SK-MEL-5 (cell line): ENCODE data around the gene INS. TPM values are rescaled to one million over a fixed set of nuclear protein-coding genes. Genes with fewer than 3 reads are reported as not detected.

Source experiments
- DNase-seq: peaks from one replicate; pipeline ENCODE4 v3.0.0-alpha.2; 2016; ENCODE audit warnings: low read depth, low spot score
- in situ Hi-C: cut with HindIII; loops from 2 replicates; pipeline ENCODE4 v1.10.0; 2016; ENCODE audit warnings: low sequenced_read_pairs, high pct_unique_total_duplicates, low pct_unique_long_range_greater_than_20kb
- total RNA-seq: library from RNA; depleted of rRNA; stranded (reverse); fragments of >200 nt; shearing (Covaris generic); gene quantifications from 2 replicates; pipeline ENCODE4 v1.2.3, GENCODE V29; 2014

The INS gene
- total RNA-seq, 1 experiment from 2014 or later = not detected

DNA sequence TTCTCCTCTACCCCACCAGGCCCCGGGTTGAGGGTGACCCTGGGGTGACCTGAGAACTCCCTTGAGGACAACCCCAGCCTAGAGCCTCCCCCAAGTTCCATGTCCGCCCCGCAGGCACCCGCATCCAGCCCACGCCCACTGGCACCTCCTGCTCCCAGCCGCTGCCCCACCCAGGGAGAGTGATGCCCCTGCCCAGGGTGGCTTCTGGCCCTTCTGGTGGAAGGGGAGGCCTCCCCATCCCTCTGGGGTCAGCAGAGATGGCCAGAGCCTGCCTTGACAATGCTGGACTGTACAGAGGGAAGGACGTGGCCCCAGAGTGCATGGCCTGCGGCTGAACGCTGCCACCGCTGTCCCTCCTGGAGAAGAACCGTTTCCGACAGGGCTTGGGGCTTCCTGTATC, 11.7 kb upstream of the INS start:
- no peak for DNase-seq
- in situ Hi-C loops = no loop called here

DNA sequence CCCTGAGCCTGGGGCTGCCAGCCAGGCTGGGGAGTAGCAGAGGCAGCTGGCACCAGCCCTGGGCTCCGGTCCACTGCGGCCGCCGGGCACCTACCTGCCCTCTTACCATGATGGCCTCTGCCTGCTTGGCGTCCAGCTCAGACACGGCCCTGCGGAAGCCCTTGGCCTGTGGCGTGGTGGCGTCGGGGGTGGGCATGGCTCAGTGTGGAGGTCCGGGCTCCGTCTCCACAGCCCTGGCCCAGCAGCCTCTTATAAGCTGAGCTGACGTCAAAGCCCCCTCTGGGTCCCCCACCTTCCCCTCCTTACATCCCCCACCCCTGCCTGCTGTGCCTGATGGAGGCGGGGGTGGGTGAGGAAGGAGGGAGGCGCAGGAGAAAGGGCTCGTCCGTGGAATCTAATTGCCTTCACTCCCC, 10.6 kb upstream of the INS start, which contains the start of gene TH:
TH (minus strand) TSS at position 225 of the 413 bp plus-strand sequence; CDS start at position 196, 29 bp downstream.
- in situ Hi-C loops = no loop called here
- DNase-seq = no peak

DNA sequence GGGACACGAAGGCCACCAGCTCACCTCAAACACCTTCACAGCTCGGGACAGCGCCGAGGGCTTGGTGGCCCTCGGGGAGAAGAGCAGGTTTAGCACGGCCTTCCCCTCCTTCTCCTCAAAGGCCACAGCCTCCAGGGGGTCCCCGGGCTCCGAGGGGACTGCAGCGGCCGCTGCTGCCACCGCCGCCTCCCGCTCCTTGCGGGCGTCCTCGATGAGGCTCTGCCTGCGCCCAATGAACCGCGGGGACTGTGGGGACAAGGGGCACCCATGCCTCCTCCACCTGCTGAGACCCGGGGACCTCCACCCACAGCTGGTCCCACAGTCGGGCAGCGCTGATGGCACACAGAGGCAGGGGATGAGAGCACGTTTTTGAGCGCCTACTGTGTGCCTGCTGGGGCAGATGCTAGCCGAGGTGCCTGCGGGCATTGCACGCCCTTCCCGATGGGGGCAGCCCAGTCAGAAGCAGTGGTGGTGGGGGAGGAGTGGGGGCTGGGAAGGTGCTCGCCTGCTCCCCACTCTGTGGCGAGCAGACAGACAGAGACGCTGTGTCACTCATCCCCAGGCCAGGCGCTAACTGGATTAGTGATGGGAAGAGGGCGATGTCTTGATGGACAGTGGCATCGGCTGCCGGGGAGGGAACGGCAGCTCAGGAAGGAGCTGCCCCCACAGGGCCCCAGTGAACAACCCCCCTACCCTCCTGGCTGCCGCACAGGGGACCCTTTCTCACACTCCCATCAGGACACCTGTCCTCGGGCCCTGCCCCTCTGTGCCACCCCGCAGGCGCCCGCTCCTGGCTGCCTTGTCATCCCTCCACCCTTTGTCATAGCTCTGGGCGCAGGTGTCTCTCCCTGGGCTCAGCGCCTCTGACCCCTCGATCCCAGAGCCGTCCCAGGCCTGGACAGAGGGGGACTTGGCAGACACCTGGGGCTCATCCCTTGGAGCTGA, 8.9 kb upstream of the INS start:
- DNase-seq = no peak
- in situ Hi-C loops = no loop called here

DNA sequence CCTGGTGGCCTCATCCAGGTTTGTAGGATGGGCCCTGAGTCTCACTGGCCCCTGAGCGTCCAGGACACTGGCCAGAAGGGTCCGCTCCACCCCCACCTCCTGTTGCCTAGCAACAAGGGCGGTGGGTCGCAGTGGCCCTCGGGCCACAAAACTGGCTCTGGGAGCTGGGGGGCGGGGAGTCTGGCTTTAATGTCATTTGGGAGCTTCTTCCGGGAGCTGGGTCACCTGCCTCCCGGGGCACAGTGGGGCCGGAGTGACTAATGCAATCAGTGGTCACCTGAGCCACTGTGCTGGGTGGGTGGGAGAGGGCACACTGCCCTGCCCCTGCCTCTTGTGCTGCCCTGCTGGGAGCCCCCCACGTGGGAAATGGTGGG, 8.0 kb upstream of the INS start:
- in situ Hi-C loops = no loop called here
- no peak for DNase-seq

DNA sequence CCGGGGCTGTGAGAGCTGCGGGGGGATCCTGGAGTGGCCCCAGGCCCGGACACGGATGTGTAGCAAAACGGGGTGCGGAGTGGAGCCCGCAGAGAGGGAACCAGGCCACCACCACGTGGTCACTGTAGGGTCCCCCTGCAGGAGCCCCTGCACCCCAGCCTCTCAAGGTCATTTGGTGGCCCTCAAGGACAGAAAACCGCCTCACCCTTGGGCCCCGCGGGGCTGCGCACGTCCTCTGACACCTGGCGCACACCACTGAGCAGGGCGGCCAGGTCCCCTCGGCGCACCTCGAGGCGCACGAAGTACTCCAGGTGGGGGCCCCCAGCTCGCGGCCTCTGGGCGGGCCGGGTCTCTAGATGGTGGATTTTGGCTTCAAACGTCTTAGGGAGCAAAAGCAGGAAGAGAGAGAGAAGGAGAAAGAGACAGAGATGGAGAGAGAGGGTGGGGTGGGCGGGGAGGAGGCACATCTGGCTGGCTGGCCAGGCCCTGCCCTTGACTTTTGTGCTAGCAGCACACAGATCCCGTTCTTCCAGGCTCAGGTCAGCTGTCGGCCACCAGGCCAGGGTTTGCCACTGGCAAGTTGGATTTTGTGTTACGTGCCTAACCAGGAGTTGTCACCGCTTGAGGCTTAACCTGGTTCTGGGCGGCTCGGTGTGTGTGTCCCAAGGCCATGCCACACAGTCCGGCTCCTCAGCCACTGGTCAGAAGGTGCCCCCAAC, 7.4 kb upstream of the INS start:
- DNase-seq = no peak
- in situ Hi-C loops = no loop called here

DNA sequence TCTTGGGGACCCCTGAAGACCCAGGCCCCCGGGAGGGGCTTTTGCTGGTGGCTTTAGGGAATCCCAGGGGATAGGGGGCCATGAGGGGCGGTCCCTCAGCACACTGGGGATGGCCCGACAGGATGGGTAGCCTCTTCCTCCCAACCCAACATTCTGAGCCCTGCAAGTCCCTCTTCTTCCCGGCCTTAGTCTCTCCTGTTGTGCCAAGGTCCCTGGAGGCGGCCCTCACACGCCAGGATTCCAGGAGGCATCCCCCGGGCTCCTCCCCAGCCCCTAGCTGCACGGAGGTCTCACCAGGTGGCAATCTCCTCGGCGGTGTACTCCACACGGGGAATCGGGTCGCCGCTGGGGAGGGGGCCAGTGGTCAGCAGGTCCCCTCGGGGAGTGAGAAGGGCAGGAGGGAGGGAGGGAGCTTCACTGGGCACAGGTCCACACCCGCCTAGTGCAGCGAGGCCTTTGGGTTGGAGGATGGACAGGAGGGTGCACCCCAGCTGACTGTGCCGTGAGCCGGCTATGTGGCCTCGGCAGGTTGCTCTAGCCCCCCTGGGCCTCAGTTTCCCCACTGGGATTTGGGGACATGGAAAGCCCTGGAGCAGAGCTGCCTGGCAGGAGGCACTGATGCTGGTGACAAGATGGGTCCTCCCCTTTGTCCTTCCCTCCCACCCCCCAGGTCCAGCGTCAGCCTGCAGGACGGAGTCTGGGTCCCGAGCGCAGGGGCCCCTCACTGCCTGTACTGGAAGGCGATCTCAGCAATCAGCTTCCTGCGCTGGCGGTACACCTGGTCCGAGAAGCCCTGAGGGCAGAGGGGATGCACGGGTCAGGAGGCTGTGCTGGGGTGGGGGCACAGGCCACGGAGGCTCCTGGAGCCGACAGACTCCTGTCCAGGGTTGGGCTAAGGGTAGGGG, 6.4 kb upstream of the INS start:
- in situ Hi-C loops = no loop called here

DNA sequence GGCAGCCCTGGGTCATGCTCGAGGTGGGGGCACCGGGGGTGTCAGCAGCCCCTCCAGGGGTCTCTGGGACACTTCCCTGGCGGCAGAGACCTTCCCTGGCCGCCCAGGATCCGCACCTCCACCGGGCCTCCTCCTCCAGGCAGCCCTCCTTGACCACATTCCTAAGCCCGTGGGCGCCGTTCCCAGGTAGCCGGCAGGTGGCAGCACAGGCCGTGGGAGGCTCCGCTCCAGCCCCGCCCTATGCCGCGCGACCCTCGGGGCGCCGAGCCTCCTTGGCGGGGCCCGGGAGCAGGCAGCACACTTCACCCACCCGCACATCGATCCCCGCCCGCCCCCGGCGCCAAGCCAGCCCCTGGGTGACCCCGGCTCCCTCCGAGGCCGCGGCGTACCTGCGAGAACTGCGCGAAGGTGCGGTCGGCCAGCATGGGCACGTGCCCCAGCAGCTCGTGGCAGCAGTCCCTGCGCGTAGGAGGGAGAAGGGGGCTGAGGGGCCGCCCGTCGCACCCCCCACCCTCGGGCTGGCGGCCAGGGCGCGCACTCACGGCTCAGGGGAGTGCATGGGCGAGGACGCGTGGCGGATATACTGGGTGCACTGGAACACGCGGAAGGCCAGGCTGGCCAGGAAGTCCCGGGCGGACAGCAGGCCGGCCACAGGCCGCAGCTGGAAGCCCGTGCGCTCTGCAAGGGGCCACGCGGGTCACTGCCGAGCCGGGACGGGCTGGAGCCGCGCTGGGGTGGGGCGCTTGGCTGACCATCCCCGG, 5.3 kb upstream of the INS start:
- peak; percentile 28 for DNase-seq
- in situ Hi-C loops = no loop called here

More for the DNA sequence above, 6.4 kb upstream of the INS start:
- DNase-seq = no peak

DNA sequence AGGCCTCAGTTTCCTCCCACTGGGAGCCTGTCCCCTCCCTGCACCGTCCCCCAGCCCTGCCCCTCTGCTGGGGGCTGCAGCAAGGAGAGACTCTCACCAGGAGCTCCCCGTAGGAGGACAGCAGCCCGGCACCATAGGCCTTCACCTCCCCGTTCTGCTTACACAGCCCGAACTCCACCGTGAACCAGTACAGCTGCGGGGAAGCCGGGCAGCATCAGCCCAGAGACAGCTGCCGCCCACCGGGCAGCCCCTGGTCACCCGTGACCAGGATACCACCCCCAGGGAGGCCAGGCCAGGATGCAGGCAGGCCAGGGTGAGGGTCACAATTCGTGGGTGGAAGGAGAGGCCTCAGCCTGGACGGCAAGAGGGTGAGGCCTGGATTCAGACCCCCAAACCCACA, 4.6 kb upstream of the INS start:
- DNase-seq = no peak
- in situ Hi-C loops = no loop called here

DNA sequence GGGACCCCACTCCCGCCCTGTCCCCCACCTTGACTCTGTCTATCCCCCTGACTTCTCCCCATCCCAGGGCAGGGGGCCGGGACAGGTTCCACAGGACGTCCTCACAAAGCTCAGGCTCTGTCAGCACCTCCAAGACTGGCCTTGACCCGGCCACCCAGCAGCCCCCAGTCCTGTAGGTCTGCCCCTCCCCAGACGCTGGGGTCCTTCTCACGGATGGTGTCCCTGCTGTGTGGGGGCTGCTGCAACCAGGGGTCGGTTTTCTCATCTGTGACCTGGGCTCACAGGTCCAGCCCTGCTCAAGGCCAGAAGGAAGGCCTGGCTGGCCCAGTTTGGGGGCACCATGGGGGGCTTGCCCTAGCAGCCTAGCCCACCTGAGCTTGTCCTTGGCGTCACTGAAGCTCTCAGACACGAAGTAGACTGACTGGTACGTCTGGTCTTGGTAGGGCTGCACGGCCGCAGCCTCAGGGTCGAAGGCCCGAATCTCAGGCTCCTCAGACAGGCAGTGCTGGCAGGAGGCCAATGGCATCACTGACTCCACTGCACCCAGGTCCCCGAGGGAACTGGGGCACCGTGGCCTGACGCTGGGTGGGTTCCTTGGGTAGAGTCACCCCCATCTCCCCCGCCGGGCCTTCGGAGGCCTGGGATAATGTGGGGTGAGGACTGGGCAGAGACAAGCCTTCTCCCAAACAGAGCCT, 4.0 kb upstream of the INS start:
- DNase-seq = no peak
- in situ Hi-C loops = no loop called here

DNA sequence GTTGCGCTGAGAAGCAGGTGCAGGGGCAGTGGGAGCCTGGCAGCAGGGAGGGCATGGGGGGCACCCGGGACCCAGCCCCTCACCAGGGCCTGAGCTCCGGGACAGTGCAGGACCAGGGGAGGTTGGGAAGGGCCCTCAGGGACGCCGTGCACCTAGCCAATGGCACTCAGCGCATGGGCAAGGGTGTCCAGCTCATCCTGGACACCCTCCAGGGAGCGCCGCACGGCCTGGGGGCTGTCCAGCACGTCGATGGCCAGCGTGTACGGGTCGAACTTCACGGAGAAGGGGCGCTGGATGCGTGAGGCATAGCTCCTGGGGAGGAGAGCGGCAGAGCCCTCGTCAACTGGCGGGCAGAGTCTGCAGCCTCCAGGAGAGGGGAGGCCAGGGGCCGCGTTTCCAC, 3.1 kb upstream of the INS start:
- no peak for DNase-seq
- in situ Hi-C loops = no loop called here

DNA sequence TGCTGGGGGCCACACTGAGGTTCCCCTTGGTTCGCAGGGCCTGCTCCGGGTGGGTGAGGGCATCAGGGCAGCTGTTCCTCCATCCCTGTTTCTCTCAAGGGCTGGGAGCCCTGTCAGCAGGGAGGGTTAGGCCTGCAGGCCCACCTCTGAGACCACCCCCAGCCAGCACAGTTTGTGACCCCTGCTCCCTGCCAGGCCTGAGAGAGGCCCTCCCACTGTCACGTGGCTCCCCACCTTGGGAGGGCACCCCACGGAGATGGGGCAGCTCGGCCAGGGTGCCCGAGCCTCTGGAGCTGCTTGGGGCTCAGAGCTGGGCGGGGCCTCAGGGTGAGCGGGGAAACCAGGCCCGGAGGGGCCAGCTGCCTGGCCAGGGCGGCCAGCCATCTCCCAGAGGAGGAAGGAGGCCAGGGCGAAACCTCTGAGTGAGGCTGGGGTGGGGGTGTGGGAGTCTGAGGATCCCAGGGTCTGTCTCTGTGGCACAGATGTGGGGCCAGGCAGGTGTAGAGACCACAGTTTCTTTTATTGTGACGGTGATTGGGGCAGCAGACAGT, 2.5 kb upstream of the INS start:
- in situ Hi-C loops = no loop called here

DNA sequence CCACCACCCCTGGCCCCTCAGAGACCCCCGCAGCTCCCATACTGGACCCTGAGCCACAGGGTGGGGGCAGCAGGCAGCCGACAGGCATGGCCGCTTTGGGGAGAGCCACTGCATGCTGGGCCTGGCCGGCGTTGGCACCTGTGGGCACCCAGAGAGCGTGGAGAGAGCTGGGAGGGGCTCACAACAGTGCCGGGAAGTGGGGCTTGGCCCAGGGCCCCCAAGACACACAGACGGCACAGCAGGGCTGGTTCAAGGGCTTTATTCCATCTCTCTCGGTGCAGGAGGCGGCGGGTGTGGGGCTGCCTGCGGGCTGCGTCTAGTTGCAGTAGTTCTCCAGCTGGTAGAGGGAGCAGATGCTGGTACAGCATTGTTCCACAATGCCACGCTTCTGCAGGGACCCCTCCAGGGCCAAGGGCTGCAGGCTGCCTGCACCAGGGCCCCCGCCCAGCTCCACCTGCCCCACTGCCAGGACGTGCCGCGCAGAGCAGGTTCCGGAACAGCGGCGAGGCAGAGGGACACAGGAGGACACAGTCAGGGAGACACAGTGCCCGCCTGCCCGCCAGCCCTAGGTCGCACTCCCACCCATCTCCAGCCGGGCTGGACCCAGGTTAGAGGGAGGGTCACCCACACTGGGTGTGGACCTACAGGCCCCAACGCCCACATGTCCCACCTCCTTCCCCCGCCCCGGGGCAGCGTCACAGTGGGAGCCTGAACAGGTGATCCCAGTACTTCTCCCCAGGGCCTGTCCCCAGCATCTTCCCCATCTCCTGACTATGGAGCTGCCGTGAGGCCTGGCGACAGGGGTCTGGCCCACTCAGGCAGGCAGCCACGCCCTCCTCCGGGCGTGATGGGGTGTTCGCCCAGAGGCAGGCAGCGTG, 1.2 kb downstream of the INS start:
- in situ Hi-C loops = no loop called here
- no peak for DNase-seq

More for the DNA sequence above, 2.5 kb upstream of the INS start:
- no peak for DNase-seq

DNA sequence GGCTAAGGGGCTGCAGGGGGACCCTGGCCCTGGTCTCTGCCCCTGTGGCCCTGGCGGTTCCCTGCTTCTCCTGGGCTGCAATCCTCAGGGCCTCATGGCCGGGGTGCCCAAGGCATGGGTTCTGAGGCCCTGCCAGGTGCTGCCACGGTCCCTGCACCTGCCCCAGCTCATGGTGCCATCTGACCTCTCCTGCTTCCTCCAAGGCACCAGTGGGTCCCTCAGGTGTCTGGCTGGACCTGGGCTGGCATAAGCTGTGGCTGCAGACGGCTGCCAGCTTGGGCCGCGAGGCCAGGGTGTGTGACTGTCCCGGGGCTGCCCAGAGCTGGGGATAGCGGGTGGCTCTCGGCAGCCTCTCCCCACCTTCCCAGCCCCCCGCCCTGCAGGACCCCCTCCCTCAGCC, 2.0 kb downstream of the INS start:
- in situ Hi-C loops = no loop called here
- no peak for DNase-seq

DNA sequence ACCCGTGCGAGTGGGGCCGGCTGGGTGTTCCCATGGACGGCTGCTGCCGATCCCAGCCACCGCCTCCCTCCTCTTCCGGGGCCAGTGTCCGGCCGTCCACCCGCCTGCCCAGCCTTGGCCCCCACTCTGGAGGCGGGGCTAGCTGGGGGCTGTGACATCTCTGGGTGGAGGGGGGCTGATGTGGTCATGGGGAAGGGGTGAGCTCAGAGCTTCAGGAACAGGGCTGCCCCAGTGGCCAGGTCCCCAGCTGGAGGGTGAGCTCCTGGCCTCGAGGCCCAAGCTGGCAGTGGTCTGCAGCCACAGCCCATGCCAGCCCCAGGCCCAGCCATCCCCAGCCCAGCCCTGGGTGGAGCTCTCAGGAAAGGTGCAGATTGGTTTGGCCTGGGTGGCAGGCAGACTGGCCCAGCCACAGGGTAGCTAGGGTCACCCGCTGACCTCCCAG, 2.7 kb downstream of the INS start:
- in situ Hi-C loops = no loop called here

DNA sequence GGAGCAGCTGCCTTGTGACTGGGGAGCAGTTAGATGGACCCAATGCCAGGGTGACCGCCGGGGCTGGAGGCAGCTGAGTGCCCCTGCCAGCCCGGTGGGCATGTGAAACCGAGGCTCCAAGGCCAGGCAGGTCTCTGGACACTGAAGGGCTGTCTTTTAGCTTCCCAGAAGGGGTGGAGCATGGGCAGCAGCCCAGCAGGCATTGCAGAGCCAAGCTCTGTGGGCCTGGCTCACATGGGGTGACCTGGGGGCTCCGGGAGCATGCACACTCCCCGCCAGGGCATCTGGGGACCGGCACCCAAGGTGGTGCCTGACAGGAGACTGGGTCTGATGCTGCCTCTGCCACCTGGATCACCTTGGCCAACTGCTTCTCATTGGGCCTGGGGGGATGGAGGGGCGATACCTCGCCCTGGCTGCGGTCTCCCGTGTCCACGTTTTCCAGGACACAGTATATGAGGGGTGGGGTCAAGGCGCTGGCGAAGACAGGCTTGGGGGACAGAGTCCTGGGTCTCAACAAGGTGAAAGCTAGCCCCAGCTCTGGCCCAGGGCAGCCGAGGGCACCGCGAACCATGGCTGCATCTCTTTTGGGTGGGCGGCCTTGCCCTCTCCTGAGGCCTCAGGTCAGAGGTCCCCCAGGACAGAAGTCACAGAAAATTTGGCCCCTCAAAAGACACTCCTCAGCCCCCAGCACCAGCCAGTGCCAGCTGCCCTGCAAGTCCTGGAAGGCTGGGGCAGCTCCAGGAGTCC, 3.5 kb downstream of the INS start:
- no peak for DNase-seq
- in situ Hi-C loops = no loop called here

More for the DNA sequence above, 2.7 kb downstream of the INS start:
- DNase-seq = no peak
